Prostate gland (tissue), 2 donors: ENCODE results near the gene TAX1BP1. TPM values are rescaled to one million over a fixed set of nuclear protein-coding genes. Genes with fewer than 3 reads are reported as not detected.
A peak's percentile ranks its signal among the peaks of the same experiment; 100 is the strongest.

Experiments used
- DNase-seq: peaks from one replicate; pipeline ENCODE4 v3.0.0-alpha.2; 2019; ENCODE audit warnings: low spot score
- H3K27ac ChIP-seq, 2 donors: fragments of 200-600 bp; sonication (generic); 2 replicates each; pipeline ENCODE4 v1.5.1; 2017 to 2019
- H3K27me3 ChIP-seq: fragments of 200-600 bp; sonication (generic); replicated peaks from 2 replicates; pipeline ENCODE4 v1.5.1; 2019; ENCODE audit not compliant: insufficient read depth
- H3K36me3 ChIP-seq, 2 donors: fragments of 200-600 bp; sonication (generic); 1 replicate in 1 of 2; 2 replicates in 1 of 2; pipeline versions ENCODE4 v1.5.1 to v1.8.1; 2017 to 2019
- H3K4me1 ChIP-seq: fragments of 200-600 bp; sonication (generic); replicated peaks from 2 replicates; pipeline ENCODE4 v1.5.1; 2019
- H3K4me3 ChIP-seq, 2 donors: fragments of 200-600 bp; sonication (generic); 2 replicates each; pipeline ENCODE4 v1.5.1; 2017 to 2019
- H3K9me3 ChIP-seq: fragments of 200-600 bp; sonication (generic); 2 replicates; pipeline ENCODE4 v1.5.1; 2017
- POLR2A ChIP-seq: fragments of 450-650 bp; IDR thresholded peaks from one replicate; pipeline ENCODE4 v1.6.1; 2016; ENCODE audit warnings: antibody characterized with exemption, mild to moderate bottlenecking
- POLR2AphosphoS5 ChIP-seq: sonication (generic); formaldehyde crosslinking; IDR thresholded peaks from one replicate; pipeline ENCODE4 v1.6.1; 2017; ENCODE audit warnings: antibody characterized with exemption
- WGBS: methylation state at CpG from one replicate; pipeline ENCODE4 v1.1.5; 2018; 5-methylcytosine and 5-hydroxymethylcytosine counted together
- intact Hi-C: fragments of 100-400 bp; cut with DNase I; formaldehyde crosslinking; loops from one replicate; pipeline ENCODE4 v1.14.2; 2022
- total RNA-seq, 2 donors: library from RNA; depleted of rRNA; stranded (reverse); fragments of >200 nt; gene quantifications; one replicate each; pipeline ENCODE4 v1.1.0, GENCODE V29; 2016
- TF ChIP-seq, protein P1 (sequence below), 4 experiments: fragments of 200-600 bp in 2 of 4; fragments of 450-650 bp in 2 of 4; sonication (generic) in 2 of 4; IDR thresholded peaks; 1 replicate in 3 of 4; 2 replicates in 1 of 4; pipeline ENCODE4 v1.5.1; 2016 to 2019; ENCODE audit warnings: antibody characterized with exemption in 4 of 4, mild to moderate bottlenecking in 2 of 4, moderate library complexity in 2 of 4

Gene TAX1BP1
- total RNA-seq, 2 donors from 2014 or later = 105 to 125 TPM

GRCh38 chr7:27782849-27783248 lies 42.9 kb downstream of the TAX1BP1 start:
- TF ChIP-seq, protein P1, sequence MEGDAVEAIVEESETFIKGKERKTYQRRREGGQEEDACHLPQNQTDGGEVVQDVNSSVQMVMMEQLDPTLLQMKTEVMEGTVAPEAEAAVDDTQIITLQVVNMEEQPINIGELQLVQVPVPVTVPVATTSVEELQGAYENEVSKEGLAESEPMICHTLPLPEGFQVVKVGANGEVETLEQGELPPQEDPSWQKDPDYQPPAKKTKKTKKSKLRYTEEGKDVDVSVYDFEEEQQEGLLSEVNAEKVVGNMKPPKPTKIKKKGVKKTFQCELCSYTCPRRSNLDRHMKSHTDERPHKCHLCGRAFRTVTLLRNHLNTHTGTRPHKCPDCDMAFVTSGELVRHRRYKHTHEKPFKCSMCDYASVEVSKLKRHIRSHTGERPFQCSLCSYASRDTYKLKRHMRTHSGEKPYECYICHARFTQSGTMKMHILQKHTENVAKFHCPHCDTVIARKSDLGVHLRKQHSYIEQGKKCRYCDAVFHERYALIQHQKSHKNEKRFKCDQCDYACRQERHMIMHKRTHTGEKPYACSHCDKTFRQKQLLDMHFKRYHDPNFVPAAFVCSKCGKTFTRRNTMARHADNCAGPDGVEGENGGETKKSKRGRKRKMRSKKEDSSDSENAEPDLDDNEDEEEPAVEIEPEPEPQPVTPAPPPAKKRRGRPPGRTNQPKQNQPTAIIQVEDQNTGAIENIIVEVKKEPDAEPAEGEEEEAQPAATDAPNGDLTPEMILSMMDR (IDR thresholded peaks at IDR 0.05) = no peak
- TF ChIP-seq POLR2A (no peak), POLR2AphosphoS5 (no peak)
- intact Hi-C loops = loop anchor here (10.0 kb wide), 1 partner anchor 312 kb away; no protein-coding TSS in a partner anchor

GRCh38 chr7:27784399-27785053 lies 44.6 kb downstream of the TAX1BP1 start:
- DNase-seq = no peak
- H3K27me3 ChIP-seq = no peaks in the 10 kb centered on the region
- H3K36me3 ChIP-seq = no peaks in the 10 kb centered on the region
- H3K27ac ChIP-seq = no peak overlapping the region
- no peaks in the 10 kb centered on the region for H3K9me3 ChIP-seq
- intact Hi-C loops = loop anchor here (10.0 kb wide), 1 partner anchor 310 kb away; no protein-coding TSS in a partner anchor
- H3K4me3 ChIP-seq = no peak overlapping the region
- TF ChIP-seq POLR2AphosphoS5 = no peak
- TF ChIP-seq, protein P1 (IDR thresholded peaks at IDR 0.05) = peak in 3 of 4 experiments; percentile 43 to 52 (median 45)
- WGBS = 60% methylated on average over 6 of the region's 6 CpGs
- no peaks in the 10 kb centered on the region for H3K4me1 ChIP-seq

More at GRCh38 chr7:27782849-27783248, 42.9 kb downstream of the TAX1BP1 start:
- H3K9me3 ChIP-seq = no peaks in the 10 kb centered on the region
- H3K36me3 ChIP-seq = no peaks in the 10 kb centered on the region
- no peaks in the 10 kb centered on the region for H3K4me1 ChIP-seq
- 48% methylated on average over 2 of the region's 2 CpGs for WGBS
- H3K27me3 ChIP-seq = no peaks in the 10 kb centered on the region
- H3K27ac ChIP-seq = no peak overlapping the region
- DNase-seq = no peak
- no peak overlapping the region for H3K4me3 ChIP-seq

DNA sequence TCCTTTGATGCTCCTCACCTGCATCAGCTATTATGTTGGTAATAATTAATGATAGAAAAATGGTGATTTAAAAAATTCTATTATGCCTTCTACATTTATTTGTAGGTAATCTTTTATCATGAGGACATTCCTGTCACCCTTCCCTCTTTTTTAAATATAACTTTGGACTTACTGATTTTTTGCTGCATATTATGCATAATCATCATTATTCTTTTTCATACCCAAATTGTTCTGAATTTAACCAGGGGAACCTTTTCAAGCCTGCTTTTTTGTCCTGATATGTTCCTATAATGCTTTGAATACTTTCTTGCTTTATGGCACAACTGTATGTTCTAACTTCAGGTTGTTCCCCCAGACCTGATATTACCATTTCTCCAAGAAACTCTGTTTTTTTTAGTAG lies 48.5 kb downstream of the TAX1BP1 start:
- intact Hi-C loops = loop anchor here (10.0 kb wide), 1 partner anchor 306 kb away; no protein-coding TSS in a partner anchor
- H3K9me3 ChIP-seq = no peaks in the 10 kb centered on the region
- H3K4me3 ChIP-seq = no peak overlapping the region
- DNase-seq = no peak
- no peaks in the 10 kb centered on the region for H3K4me1 ChIP-seq
- no peak overlapping the region for H3K27ac ChIP-seq
- TF ChIP-seq POLR2AphosphoS5 (no peak), POLR2A (no peak)
- H3K36me3 ChIP-seq = no peaks in the 10 kb centered on the region
- no peaks in the 10 kb centered on the region for H3K27me3 ChIP-seq

GRCh38 chr7:27793780-27794179 lies 53.8 kb downstream of the TAX1BP1 start:
- no peak for DNase-seq
- 78% methylated on average over 1 of the region's 1 CpG for WGBS
- intact Hi-C loops = no loop called here
- H3K27me3 ChIP-seq = no peaks in the 10 kb centered on the region
- no peaks in the 10 kb centered on the region for H3K9me3 ChIP-seq
- no peak for TF ChIP-seq POLR2A
- TF ChIP-seq, protein P1 (IDR thresholded peaks at IDR 0.05) = no peak
- no peak for TF ChIP-seq POLR2AphosphoS5
- H3K36me3 ChIP-seq = no peaks in the 10 kb centered on the region
- H3K4me3 ChIP-seq = no peak overlapping the region
- no peaks in the 10 kb centered on the region for H3K4me1 ChIP-seq
- H3K27ac ChIP-seq = no peak overlapping the region

DNA sequence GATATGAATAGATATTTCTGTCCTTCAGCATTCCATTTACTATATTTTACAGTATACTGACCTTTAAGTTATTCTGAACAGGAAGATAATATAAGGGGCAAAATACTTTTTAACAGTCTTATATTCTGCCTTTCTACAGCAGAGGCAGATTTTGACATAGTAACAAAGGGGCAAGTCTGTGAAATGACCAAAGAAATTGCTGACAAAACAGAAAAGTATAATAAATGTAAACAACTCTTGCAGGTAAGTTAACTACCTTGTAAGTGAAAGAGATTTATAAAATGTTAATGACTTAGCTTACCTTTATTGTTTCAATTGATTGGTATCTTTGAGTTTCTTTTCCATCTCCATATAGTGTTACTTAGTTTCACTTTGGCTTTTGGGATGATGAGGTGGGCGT lies 56.0 kb downstream of the TAX1BP1 start:
- no peak for DNase-seq
- Histone ChIP-seq H3K4me3 (no peak overlapping the region), H3K27ac (no peak overlapping the region), H3K4me1 (no peaks in the 10 kb centered on the region), H3K36me3 (no peaks in the 10 kb centered on the region), H3K27me3 (no peaks in the 10 kb centered on the region), H3K9me3 (no peaks in the 10 kb centered on the region)
- 94% methylated on average over 1 of the region's 1 CpG for WGBS
- TF ChIP-seq POLR2A = no peak
- TF ChIP-seq, protein P1 (IDR thresholded peaks at IDR 0.05) = no peak
- intact Hi-C loops = no loop called here
